ENCODE measurements around the gene TBC1D17.
A peak's percentile ranks its signal among the peaks of the same experiment; 100 is the strongest.

Gene TBC1D17

DNA sequence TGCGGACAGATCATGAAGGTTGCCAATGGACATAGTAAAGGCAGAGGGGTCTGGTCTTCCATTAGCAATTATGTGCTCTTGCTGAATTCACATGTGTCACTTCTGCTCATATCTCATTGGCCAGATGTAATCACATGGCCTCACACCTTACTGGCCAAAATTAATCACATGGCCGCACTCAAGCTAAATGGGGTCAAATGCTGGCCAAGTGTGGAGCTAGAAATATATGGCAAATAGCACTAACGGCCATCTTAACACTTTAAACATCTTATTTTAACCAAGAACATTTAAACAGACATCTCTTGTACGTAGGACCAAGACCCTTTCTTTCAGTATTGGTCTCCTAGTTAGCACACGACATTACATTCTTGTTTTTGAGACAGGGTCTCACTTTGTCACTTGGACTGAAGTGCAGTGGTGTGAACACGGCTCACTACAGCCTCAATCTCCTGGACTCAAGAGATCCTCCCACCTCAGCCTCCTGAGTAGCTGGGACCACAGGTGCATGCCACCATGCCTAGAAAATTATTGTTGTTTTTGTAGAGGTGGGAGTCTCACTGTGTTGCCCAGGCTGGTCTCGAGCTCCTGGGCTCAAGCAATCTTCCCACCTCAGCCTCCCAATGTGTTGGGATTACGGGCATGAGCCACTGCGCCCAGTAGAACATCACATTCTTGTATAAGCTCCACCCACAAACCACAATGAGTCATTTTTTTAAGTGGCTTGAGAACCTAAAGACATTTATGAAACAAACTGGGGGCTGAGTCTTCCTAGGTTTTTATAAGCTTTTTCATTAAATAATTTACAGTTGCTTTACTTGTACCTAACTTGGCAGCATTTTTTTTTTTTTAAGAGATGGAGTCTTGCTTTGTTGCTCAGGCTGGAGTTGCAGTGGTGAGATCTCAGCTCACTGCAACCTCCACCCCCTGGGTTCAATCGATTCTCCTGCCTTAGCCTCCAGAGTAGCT is 29.5 kb upstream of the TBC1D17 start:
- DNase-seq (ENCODE audit: low read depth in 2 of 3, low spot score in 2 of 3): no peak

DNA sequence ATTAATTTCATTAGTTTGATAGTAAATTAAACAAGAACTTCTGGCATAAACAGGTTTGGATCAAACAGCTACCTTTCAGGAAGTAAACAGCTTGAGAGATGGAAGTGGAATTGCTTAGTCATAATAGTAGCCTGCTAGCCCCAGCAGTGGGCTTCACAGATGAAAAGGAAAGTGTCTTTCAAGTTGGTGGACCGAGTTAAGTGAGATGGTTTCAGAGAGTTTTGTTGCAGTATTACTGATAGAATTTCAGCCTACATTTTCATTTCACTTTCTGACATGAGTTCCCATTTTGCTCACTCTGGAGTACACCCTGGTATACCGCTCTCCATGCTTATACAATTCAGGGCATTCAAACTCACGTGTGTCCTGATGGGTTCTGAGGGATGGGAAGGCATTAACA is 28.6 kb upstream of the TBC1D17 start:
- no peak for DNase-seq (ENCODE audit: low read depth in 2 of 3, low spot score in 2 of 3)

- DNase-seq (ENCODE audit: low read depth in 2 of 3, low spot score in 2 of 3): no peak
Observed at GRCh38 chr19:49849433-49850220, 27.9 kb upstream of the TBC1D17 start.

GRCh38 chr19:49850221-49850486 is 27.3 kb upstream of the TBC1D17 start:
- DNase-seq (ENCODE audit: low read depth in 2 of 3, low spot score in 2 of 3): no peak

- DNase-seq (ENCODE audit: low read depth in 2 of 3, low spot score in 2 of 3): peak; percentile 75 to 89 (median 83)
Observed at GRCh38 chr19:49850487-49851342, 26.8 kb upstream of the TBC1D17 start, which contains the start of gene PTOV1. Gene PTOV1 (plus strand): TSS chr19:49851159.

DNA sequence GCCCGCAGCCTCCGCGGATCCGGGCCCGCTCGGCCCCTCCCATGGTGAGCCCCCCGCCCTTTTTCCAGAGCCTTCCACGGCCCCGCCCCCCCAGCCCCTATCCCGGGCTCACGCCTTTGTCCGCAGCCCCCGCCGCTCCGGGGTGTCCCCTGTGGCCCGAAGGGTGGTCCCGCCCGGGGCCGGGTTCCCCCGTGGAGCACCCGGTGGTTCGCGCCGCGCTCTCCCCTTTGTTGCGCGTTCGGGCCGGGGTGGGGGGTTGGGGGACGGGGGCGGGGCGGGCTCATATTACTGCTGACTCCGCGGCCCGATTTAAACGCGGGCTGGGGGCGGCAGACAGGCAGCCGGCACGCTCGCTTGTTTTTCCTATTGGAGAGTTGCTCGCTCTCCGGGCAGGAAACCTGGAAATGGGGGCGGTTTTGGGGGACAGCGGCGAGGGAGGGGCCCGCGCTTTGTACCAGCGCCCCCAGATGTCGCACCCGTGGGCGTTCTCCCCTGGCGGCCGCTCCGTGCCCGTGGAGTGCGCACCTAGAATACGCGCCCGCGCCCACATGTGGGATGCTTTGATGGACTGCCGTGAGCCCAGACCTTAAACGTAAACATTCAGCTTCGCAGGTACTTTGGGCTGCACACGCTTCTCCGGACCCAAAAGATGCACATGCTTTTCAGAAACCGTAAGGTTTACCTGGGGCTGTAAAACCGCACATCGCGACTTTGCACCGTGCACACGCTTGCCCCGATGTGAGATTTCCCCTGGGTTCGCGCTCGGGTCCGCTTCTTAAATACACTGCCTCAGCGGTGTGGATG is 25.8 kb upstream of the TBC1D17 start:
- DNase-seq (ENCODE audit: low read depth in 2 of 3, low spot score in 2 of 3): no peak

GRCh38 chr19:49852631-49853126 is 24.8 kb upstream of the TBC1D17 start:
- no peak for DNase-seq (ENCODE audit: low read depth in 2 of 3, low spot score in 2 of 3)

- DNase-seq (ENCODE audit: low read depth in 2 of 3, low spot score in 2 of 3): no peak
Observed at GRCh38 chr19:49853852-49854377, 23.6 kb upstream of the TBC1D17 start.

GRCh38 chr19:49854378-49855263 is 22.9 kb upstream of the TBC1D17 start:
- no peak for DNase-seq (ENCODE audit: low read depth in 2 of 3, low spot score in 2 of 3)

DNA sequence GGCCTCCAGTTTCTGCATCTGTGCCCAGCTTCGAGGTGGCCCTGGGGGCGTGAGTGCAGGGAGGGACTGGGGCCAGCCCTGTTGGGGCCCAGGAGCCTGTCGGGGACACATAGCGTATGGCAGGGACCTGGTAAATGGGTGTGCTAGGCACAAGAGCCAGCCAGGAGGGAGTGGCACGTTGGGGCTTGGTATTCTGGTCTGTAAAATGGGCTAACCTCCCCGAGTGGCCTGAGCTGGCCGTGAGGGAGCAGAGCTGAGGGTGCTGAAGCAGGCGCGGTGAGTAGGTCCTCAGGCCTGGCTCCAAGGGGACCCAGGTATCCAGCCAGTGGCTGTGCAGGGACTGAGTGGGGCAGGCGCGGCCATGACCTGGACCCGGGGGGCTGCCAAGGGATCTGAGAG is 22.2 kb upstream of the TBC1D17 start:
- DNase-seq (ENCODE audit: low read depth in 2 of 3, low spot score in 2 of 3): no peak

DNA sequence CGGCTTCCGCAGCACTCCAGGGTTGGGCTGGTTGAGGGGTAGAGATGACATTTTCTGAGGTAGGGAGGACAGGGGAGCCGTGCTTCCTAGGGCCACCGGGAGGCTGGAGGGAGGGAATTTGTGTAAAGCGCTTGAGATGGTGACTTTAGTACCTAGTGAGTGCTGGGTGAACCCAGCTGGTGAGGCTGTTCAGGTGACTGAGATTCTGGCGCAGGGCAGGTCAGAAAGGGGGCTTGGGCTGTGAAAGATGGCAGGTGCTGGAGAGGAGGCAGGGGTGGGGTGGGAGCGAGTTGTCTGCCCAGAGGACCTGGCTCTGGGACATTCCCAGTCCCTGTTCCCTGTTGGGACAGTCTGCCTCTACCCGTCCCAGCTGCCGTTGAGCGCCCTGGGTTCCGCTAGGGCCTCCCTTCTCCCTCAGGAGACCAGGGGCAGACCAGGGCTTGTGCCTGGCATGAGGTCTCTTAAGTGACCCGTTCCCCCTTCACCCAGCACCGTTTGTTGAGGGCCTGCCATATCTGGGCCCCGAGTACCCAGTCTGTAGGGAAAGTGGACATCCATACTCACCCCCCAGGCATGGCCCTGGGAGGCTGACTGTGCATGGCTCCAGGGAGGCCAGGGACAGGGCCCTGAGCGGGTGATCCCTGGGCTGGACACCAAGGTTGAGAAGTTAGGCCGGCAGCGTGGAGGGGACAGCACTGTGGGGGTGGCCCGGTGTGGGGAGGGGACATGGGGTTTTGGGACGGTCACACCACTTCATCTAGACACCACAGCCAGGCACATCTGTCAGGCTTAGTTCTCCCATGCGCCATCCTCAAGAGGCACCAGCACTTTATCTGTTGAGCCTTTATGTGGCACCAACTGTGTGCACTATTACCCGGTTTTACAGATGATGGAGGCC is 21.6 kb upstream of the TBC1D17 start:
- no peak for DNase-seq (ENCODE audit: low read depth in 2 of 3, low spot score in 2 of 3)

DNA sequence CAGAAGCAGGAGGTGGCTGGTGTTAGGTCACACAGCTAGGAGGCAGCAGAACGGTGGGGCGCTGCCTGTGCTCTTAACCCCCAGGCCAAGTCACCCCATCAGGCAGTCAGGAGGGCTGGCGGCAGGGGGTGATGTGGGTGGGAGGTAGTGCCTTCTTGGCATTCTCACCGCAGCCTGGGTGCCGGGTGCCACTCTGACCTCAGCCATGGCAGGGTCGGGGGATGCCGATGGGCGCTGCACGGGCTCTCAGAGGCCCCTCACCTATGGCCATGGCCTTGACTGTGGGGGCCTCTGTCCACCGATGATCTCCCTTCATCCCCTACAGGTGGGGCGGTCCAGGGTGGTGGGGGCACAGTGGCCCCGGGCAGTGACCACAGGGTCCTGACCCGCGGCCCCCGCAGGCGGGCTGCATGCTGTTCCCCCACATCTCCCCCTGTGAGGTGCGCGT is 20.9 kb upstream of the TBC1D17 start:
- DNase-seq (ENCODE audit: low read depth in 2 of 3, low spot score in 2 of 3): no peak

GRCh38 chr19:49857061-49857837 is 20.3 kb upstream of the TBC1D17 start:
- DNase-seq (ENCODE audit: low read depth in 2 of 3, low spot score in 2 of 3): no peak

DNA sequence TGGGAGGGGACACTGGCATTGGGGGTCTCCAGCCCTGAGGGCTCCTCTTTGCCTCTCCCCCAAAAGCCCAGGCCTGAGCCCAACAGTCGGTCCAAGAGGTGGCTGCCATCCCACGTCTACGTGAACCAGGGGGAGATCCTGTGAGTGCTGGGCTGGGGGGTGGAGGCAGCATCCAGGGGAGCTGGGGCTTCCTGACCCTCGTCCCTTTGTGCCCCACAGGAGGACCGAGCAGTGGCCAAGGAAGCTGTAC is 19.7 kb upstream of the TBC1D17 start:
- DNase-seq (ENCODE audit: low read depth in 2 of 3, low spot score in 2 of 3): no peak

DNA sequence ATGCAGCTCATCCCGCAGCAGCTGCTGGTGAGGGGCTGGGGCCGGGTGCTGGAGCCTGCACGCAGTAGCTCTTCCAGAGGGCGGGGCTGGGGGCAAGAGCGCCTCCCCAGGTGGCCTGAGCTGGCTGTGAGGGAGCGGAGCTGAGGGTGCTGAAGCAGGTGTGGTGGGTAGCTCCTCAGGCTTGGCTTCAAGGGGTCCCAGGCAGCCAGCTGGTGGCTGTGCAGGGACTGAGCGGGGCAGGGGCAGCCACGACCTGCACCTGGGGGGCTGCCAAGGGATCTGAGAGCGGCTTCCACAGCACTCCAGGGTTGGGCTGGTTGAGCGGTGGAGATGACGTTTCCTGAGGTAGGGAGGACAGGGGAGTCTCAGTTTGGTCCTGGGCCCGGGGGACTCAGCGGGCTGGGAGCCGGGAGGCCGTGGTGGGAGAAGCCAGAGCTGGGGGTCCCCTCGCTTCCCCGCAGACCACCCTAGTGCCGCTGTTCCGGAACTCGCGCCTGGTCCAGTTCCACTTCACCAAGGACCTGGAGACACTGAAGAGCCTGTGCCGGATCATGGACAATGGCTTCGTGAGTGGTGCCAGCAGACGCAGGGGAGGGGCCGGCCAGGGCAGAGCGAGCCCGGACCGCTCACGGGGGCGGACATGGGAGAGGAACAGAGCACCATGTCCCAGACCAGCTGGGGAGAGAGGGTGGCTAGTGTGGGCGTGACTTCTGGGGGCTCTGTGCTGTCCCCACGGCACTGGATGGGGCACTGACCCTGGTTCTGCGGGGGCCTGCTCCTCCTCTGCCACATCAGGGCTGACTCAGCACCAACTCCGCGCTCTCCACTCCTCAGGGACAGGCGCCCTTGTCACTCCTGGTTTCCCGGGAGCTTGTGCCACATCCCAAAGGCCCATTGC is 19.2 kb upstream of the TBC1D17 start:
- no peak for DNase-seq (ENCODE audit: low read depth in 2 of 3, low spot score in 2 of 3)

GRCh38 chr19:49859682-49860335 is 17.7 kb upstream of the TBC1D17 start:
- no peak for DNase-seq (ENCODE audit: low read depth in 2 of 3, low spot score in 2 of 3)
